GM23338 (cell line): ENCODE results near the gene MRFAP1. TPM values are rescaled to one million over a fixed set of nuclear protein-coding genes. Genes with fewer than 3 reads are reported as not detected.

Experiments
- ATAC-seq: fragments of 200-7000 bp; cut with Tn5 transposase; 3 replicates; pipeline ENCODE4 v1.9.1; 2020
- DNase-seq: peaks from one replicate; pipeline ENCODE4 v3.0.0-alpha.2; 2015; ENCODE audit warnings: low spot score
- H2AFZ ChIP-seq: fragments of 200-600 bp; sonication (generic); 2 replicates; pipeline ENCODE4 v1.8.0; 2016; ENCODE audit warnings: antibody characterized with exemption, mild to moderate bottlenecking, moderate library complexity
- H3F3A ChIP-seq: fragments of 200-600 bp; sonication (generic); replicated peaks from 2 replicates; pipeline ENCODE4 v1.8.0; 2017; ENCODE audit warnings: antibody characterized with exemption, mixed run types, low read depth
- H3K27ac ChIP-seq: fragments of 200-600 bp; sonication (generic); 2 replicates; pipeline ENCODE4 v1.6.1; 2016; ENCODE audit warnings: low read depth
- H3K27me3 ChIP-seq: fragments of 200-600 bp; sonication (generic); 2 replicates; pipeline ENCODE4 v1.8.0; 2016; ENCODE audit warnings: mild to moderate bottlenecking, mixed run types, moderate library complexity; ENCODE audit not compliant: insufficient read depth
- H3K36me3 ChIP-seq: fragments of 200-600 bp; sonication (generic); 2 replicates; pipeline ENCODE4 v1.8.0; 2016; ENCODE audit warnings: mild to moderate bottlenecking; ENCODE audit not compliant: insufficient read depth
- H3K4me1 ChIP-seq: fragments of 200-600 bp; sonication (generic); 2 replicates; pipeline ENCODE4 v1.8.0; 2016; ENCODE audit warnings: mild to moderate bottlenecking, moderate library complexity; ENCODE audit not compliant: insufficient read depth
- H3K4me2 ChIP-seq: fragments of 200-600 bp; sonication (generic); 2 replicates; pipeline ENCODE4 v1.7.1; 2017; ENCODE audit warnings: mixed run types
- H3K4me3 ChIP-seq: fragments of 200-600 bp; sonication (generic); 2 replicates; pipeline ENCODE4 v1.6.1; 2016; ENCODE audit warnings: mixed run types
- H3K79me2 ChIP-seq: fragments of 200-600 bp; sonication (generic); replicated peaks from 2 replicates; pipeline ENCODE4 v1.8.0; 2017; ENCODE audit warnings: mild to moderate bottlenecking; ENCODE audit not compliant: insufficient read depth
- H3K9me2 ChIP-seq: fragments of 200-600 bp; sonication (generic); 2 replicates; pipeline ENCODE4 v1.8.0; 2017; ENCODE audit not compliant: insufficient read depth
- H4K20me1 ChIP-seq: fragments of 200-600 bp; sonication (generic); replicated peaks from 2 replicates; pipeline ENCODE4 v1.8.0; 2017; ENCODE audit warnings: mild to moderate bottlenecking; ENCODE audit not compliant: insufficient read depth
- H3K27ac Mint-ChIP-seq: 2 replicates; pipeline ENCODE4 v1.8.0; 2020; ENCODE audit warnings: inconsistent platforms, mild to moderate bottlenecking, moderate library complexity, mixed read lengths
- H3K27me3 Mint-ChIP-seq: 3 replicates; pipeline ENCODE4 v1.8.0; 2022; ENCODE audit warnings: low read depth, mild to moderate bottlenecking, moderate library complexity, mixed read lengths, inconsistent platforms; ENCODE audit not compliant: insufficient read depth, poor library complexity
- H3K36me3 Mint-ChIP-seq: 3 replicates; pipeline ENCODE4 v1.8.0; 2021; ENCODE audit warnings: low read depth, mild to moderate bottlenecking, inconsistent platforms, moderate library complexity, mixed read lengths
- H3K4me1 Mint-ChIP-seq: 3 replicates; pipeline ENCODE4 v1.8.0; 2020; ENCODE audit warnings: mild to moderate bottlenecking, inconsistent platforms, mixed read lengths
- H3K4me3 Mint-ChIP-seq: 3 replicates; pipeline ENCODE4 v1.8.0; 2021; ENCODE audit warnings: moderate library complexity, mild to moderate bottlenecking, inconsistent platforms, mixed read lengths
- H3K9me3 Mint-ChIP-seq: 3 replicates; pipeline ENCODE4 v1.8.0; 2020; ENCODE audit warnings: moderate library complexity, mild to moderate bottlenecking, inconsistent platforms, mixed read lengths
- EZH2phosphoT487 ChIP-seq: fragments of 200-600 bp; sonication (generic); IDR thresholded peaks from one replicate; pipeline ENCODE4 v1.8.1; 2018; ENCODE audit warnings: antibody characterized with exemption; ENCODE audit not compliant: unreplicated experiment
- polyA plus RNA-seq: library from polyadenylated mRNA; unstranded; fragments of >200 nt; fragmentation: Nextera tagmentation; extraction: Ambion mirVana; gene quantifications from 2 replicates; pipeline ENCODE4 v1.2.1, GENCODE V29; 2016
- total RNA-seq: library from RNA; depleted of rRNA; stranded (reverse); fragments of >200 nt; shearing (Covaris generic); gene quantifications from 2 replicates; pipeline ENCODE4 v1.2.3, GENCODE V29; 2014
- TF ChIP-seq, protein P1 (sequence below): fragments of 250-450 bp; sonication (Bioruptor Pico); IDR thresholded peaks from 2 replicates; pipeline ENCODE4 v1.5.0; 2020; ENCODE audit warnings: mild to moderate bottlenecking, moderate library complexity
- TF ChIP-seq, protein P2 (sequence below), 2 experiments: fragments of 200-600 bp in 1 of 2; sonication (generic) in 1 of 2; conservative IDR thresholded peaks; 2 replicates each; pipeline versions ENCODE4 v1.5.1 to v1.6.1; 2016 to 2017; ENCODE audit warnings: antibody characterized with exemption in 2 of 2, low read depth in 2 of 2, mild to moderate bottlenecking in 2 of 2, moderate library complexity in 1 of 2
- TF ChIP-seq, protein P3 (sequence below): IDR thresholded peaks from one replicate; pipeline ENCODE4 v1.6.1; 2018; ENCODE audit warnings: antibody characterized with exemption; ENCODE audit not compliant: unreplicated experiment

The MRFAP1 gene
- total and polyA plus RNA-seq, 2 experiments from 2014 or later = 154 to 288 TPM

DNA sequence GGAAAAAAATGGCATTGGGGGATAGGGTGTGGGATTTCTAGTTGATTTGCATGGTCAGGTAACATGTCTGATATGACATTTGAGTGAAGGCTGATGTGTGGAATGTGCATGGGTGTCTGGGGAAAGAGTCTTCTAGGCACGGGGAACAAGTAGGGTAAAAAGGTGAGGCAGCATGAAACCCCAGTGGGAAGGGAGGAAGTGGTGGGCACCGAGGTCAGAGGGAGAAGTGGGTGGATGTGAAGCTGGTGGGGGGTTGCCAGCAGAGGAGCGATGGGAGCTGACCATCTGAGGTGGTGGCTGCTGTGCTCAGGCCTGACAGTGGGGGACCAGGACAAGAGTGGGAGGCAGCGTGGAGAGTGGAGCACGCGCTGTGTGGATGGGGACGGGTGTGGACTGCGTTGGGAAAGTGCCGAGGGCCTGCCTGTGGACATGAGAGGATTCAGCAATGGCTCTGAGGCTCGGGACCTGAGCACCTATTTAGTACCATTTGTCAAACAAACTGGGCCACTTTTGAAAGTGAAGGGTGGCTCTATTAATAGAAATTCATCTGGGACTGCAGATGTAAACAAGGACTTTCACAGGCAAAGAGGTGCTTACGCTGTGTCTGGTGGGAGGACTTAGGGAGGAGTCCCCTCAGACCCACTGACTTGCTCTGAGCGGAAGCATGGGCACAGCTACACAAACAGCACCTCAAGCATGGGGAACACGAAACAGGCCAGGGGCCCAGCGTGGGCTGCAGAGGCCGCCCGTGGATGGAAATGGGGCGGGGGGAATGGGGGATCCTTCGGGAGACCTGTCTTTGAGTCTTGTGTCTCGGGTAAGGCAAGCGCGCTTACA, 36.5 kb downstream of the MRFAP1 start (continued):
- TF ChIP-seq, protein P1, sequence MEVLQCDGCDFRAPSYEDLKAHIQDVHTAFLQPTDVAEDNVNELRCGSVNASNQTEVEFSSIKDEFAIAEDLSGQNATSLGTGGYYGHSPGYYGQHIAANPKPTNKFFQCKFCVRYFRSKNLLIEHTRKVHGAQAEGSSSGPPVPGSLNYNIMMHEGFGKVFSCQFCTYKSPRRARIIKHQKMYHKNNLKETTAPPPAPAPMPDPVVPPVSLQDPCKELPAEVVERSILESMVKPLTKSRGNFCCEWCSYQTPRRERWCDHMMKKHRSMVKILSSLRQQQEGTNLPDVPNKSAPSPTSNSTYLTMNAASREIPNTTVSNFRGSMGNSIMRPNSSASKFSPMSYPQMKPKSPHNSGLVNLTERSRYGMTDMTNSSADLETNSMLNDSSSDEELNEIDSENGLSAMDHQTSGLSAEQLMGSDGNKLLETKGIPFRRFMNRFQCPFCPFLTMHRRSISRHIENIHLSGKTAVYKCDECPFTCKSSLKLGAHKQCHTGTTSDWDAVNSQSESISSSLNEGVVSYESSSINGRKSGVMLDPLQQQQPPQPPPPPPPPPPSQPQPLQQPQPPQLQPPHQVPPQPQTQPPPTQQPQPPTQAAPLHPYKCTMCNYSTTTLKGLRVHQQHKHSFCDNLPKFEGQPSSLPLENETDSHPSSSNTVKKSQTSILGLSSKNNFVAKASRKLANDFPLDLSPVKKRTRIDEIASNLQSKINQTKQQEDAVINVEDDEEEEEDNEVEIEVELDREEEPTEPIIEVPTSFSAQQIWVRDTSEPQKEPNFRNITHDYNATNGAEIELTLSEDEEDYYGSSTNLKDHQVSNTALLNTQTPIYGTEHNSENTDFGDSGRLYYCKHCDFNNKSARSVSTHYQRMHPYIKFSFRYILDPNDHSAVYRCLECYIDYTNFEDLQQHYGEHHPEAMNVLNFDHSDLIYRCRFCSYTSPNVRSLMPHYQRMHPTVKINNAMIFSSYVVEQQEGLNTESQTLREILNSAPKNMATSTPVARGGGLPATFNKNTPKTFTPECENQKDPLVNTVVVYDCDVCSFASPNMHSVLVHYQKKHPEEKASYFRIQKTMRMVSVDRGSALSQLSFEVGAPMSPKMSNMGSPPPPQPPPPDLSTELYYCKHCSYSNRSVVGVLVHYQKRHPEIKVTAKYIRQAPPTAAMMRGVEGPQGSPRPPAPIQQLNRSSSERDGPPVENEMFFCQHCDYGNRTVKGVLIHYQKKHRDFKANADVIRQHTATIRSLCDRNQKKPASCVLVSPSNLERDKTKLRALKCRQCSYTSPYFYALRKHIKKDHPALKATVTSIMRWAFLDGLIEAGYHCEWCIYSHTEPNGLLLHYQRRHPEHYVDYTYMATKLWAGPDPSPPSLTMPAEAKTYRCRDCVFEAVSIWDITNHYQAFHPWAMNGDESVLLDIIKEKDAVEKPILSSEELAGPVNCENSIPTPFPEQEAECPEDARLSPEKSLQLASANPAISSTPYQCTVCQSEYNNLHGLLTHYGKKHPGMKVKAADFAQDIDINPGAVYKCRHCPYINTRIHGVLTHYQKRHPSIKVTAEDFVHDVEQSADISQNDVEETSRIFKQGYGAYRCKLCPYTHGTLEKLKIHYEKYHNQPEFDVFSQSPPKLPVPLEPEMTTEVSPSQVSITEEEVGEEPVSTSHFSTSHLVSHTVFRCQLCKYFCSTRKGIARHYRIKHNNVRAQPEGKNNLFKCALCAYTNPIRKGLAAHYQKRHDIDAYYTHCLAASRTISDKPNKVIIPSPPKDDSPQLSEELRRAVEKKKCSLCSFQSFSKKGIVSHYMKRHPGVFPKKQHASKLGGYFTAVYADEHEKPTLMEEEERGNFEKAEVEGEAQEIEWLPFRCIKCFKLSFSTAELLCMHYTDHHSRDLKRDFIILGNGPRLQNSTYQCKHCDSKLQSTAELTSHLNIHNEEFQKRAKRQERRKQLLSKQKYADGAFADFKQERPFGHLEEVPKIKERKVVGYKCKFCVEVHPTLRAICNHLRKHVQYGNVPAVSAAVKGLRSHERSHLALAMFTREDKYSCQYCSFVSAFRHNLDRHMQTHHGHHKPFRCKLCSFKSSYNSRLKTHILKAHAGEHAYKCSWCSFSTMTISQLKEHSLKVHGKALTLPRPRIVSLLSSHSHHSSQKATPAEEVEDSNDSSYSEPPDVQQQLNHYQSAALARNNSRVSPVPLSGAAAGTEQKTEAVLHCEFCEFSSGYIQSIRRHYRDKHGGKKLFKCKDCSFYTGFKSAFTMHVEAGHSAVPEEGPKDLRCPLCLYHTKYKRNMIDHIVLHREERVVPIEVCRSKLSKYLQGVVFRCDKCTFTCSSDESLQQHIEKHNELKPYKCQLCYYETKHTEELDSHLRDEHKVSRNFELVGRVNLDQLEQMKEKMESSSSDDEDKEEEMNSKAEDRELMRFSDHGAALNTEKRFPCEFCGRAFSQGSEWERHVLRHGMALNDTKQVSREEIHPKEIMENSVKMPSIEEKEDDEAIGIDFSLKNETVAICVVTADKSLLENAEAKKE (CRISPR knock-in tag) = no peak
- TF ChIP-seq EZH2phosphoT487 = no peak

DNA sequence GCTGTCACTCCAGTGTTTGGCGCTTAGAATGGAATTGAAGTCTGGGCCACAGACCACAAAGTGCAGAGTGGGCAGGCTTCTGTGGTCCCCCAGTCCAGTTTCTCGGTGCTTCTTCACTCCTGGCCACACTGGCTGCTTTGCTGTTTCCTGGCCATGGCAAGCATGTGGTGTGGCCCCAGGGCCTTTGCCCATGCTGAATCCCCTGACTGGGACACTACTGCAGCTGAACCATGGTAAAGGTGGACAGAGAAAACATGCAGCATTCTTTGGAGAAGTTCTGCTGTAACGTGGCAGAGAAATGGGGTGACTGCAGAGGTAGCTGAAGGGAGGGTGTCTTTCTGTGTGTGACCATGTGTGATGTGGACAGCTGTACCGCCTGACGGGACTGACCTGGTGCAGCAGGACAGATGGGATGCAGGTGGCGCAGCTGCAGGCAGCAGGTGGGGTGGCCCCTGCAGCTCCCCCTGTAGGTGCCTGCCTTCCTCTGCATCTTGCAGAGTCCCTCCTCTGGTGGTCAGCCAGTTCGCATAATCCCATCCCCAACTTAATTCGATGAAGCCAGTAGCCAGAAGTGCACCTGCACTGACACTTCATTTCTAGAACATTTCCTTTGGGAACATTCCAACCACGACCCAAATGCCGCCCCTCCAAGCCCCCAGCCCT, 40.0 kb downstream of the MRFAP1 start:
- no peaks in the 10 kb centered on the region for H3K27me3 ChIP-seq
- Mint-ChIP-seq H3K27ac (no peak overlapping the region), H3K36me3 (peaks cover 38% of the 10 kb centered on the region), H3K27me3 (peaks cover 16% of the 10 kb centered on the region), H3K4me3 (no peak overlapping the region), H3K9me3 (no peaks in the 10 kb centered on the region), H3K4me1 (peaks cover 23% of the 10 kb centered on the region)
- no peaks in the 10 kb centered on the region for H3F3A ChIP-seq
- no peak overlapping the region for H3K4me3 ChIP-seq
- TF ChIP-seq, protein P2, sequence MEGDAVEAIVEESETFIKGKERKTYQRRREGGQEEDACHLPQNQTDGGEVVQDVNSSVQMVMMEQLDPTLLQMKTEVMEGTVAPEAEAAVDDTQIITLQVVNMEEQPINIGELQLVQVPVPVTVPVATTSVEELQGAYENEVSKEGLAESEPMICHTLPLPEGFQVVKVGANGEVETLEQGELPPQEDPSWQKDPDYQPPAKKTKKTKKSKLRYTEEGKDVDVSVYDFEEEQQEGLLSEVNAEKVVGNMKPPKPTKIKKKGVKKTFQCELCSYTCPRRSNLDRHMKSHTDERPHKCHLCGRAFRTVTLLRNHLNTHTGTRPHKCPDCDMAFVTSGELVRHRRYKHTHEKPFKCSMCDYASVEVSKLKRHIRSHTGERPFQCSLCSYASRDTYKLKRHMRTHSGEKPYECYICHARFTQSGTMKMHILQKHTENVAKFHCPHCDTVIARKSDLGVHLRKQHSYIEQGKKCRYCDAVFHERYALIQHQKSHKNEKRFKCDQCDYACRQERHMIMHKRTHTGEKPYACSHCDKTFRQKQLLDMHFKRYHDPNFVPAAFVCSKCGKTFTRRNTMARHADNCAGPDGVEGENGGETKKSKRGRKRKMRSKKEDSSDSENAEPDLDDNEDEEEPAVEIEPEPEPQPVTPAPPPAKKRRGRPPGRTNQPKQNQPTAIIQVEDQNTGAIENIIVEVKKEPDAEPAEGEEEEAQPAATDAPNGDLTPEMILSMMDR (conservative IDR thresholded peaks at IDR 0.05; ENCODE audit: low read depth in 2 of 2) = peak; percentile 54 to 78
- TF ChIP-seq, protein P3, sequence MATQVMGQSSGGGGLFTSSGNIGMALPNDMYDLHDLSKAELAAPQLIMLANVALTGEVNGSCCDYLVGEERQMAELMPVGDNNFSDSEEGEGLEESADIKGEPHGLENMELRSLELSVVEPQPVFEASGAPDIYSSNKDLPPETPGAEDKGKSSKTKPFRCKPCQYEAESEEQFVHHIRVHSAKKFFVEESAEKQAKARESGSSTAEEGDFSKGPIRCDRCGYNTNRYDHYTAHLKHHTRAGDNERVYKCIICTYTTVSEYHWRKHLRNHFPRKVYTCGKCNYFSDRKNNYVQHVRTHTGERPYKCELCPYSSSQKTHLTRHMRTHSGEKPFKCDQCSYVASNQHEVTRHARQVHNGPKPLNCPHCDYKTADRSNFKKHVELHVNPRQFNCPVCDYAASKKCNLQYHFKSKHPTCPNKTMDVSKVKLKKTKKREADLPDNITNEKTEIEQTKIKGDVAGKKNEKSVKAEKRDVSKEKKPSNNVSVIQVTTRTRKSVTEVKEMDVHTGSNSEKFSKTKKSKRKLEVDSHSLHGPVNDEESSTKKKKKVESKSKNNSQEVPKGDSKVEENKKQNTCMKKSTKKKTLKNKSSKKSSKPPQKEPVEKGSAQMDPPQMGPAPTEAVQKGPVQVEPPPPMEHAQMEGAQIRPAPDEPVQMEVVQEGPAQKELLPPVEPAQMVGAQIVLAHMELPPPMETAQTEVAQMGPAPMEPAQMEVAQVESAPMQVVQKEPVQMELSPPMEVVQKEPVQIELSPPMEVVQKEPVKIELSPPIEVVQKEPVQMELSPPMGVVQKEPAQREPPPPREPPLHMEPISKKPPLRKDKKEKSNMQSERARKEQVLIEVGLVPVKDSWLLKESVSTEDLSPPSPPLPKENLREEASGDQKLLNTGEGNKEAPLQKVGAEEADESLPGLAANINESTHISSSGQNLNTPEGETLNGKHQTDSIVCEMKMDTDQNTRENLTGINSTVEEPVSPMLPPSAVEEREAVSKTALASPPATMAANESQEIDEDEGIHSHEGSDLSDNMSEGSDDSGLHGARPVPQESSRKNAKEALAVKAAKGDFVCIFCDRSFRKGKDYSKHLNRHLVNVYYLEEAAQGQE = no peak
- peaks cover 20% of the 10 kb centered on the region for H4K20me1 ChIP-seq
- no peak overlapping the region for H3K4me2 ChIP-seq
- ATAC-seq (peak; percentile 84), DNase-seq (peak; percentile 78)
- no peak overlapping the region for H3K27ac ChIP-seq
- H2AFZ ChIP-seq = no peak overlapping the region
- peaks cover 18% of the 10 kb centered on the region for H3K79me2 ChIP-seq
- peaks cover 5% of the 10 kb centered on the region; the same call in 1 of the 2 replicates for H3K36me3 ChIP-seq
- H3K9me2 ChIP-seq = no peaks in the 10 kb centered on the region
- peaks cover 14% of the 10 kb centered on the region for H3K4me1 ChIP-seq
